B cell (primary cell): ENCODE results near the gene FAM200B. TPM values are rescaled to one million over a fixed set of nuclear protein-coding genes. Genes with fewer than 3 reads are reported as not detected.
"Not testable (repeated sequence)": the region's sequence is repeated elsewhere in the genome, so short reads cannot be mapped to it uniquely, and the experiment has no call there.

Experiments
- ATAC-seq: fragments of 200-7000 bp; cut with Tn5 transposase; one replicate; pipeline ENCODE4 v1.10.0; 2021; ENCODE audit warnings: low read depth, mild to moderate bottlenecking, moderate number of reproducible peaks, moderate library complexity
- CTCF ChIA-PET: fragments of 350-600 bp; sonication (Branson Sonifier 250); formaldehyde crosslinking; loops from one replicate; lab custom pipeline; 2021; ENCODE audit warnings: antibody characterized with exemption, inconsistent platforms; lab: Charles Lee
- POLR2A ChIA-PET: fragments of 350-600 bp; sonication (Branson Sonifier 250); formaldehyde crosslinking; loops from one replicate; lab custom pipeline; 2021; ENCODE audit warnings: antibody characterized with exemption; lab: Charles Lee
- DNase-seq: peaks from one replicate; pipeline ENCODE4 v3.0.0; 2013
- H2AFZ ChIP-seq: 2 replicates; pipeline ENCODE4 v1.6.1; 2012; ENCODE audit warnings: mild to moderate bottlenecking, low read depth, low read length; ENCODE audit not compliant: insufficient read depth, poor library complexity, severe bottlenecking
- H3K27ac ChIP-seq, 2 donors: 1 replicate in 1 of 2; 2 replicates in 1 of 2; pipeline ENCODE4 v1.5.1; 2012 to 2013; ENCODE audit warnings: low read length in 2 of 2, mild to moderate bottlenecking in 2 of 2, moderate library complexity in 1 of 2
- H3K27me3 ChIP-seq, 4 experiments: fragments of 200-600 bp in 1 of 4; sonication (generic) in 1 of 4; replicated peaks in 1 of 4; 1 replicate in 2 of 4; 2 replicates in 2 of 4; pipeline versions ENCODE4 v1.6.1 to v1.7.0; 2013 to 2016; ENCODE audit warnings: low read length in 3 of 4, mild to moderate bottlenecking in 2 of 4, mixed read lengths in 1 of 4, moderate library complexity in 1 of 4; ENCODE audit not compliant: insufficient read depth in 4 of 4, control insufficient read depth in 3 of 4; ENCODE audit errors: control extremely low read depth in 1 of 4
- H3K36me3 ChIP-seq, 2 experiments: replicated peaks in 1 of 2; 1 replicate in 1 of 2; 2 replicates in 1 of 2; pipeline versions ENCODE4 v1.6.1 to v1.7.1; 2013; ENCODE audit warnings: low read length in 1 of 2; ENCODE audit not compliant: insufficient read depth in 2 of 2, control insufficient read depth in 1 of 2; ENCODE audit errors: control extremely low read depth in 1 of 2, extremely low read depth in 1 of 2
- H3K4me1 ChIP-seq, 2 donors: fragments of 200-600 bp in 1 of 2; sonication (generic) in 1 of 2; 1 replicate in 1 of 2; 2 replicates in 1 of 2; pipeline versions ENCODE4 v1.5.1 to v1.6.1; 2013 to 2017; ENCODE audit warnings: low read length in 2 of 2; ENCODE audit not compliant: control insufficient read depth in 2 of 2, insufficient read depth in 2 of 2
- H3K4me2 ChIP-seq: replicated peaks from 2 replicates; pipeline ENCODE3; 2012; ENCODE audit warnings: mild to moderate bottlenecking, low read depth, low read length; ENCODE audit not compliant: poor library complexity, severe bottlenecking
- H3K4me3 ChIP-seq, 5 experiments: fragments of 200-600 bp in 1 of 5; sonication (generic) in 1 of 5; 1 replicate in 3 of 5; 2 replicates in 2 of 5; pipeline versions ENCODE4 v1.5.1 to v1.7.0; 2011 to 2016; ENCODE audit warnings: low read length in 4 of 5, mild to moderate bottlenecking in 4 of 5, low read depth in 2 of 5, control low read depth in 1 of 5, moderate library complexity in 1 of 5; ENCODE audit not compliant: insufficient read depth in 1 of 5; ENCODE audit errors: control extremely low read depth in 1 of 5, extremely low read depth in 1 of 5
- H3K79me2 ChIP-seq: fragments of 200-600 bp; sonication (generic); one replicate; pipeline ENCODE4 v1.6.0; 2016; ENCODE audit warnings: low read length; ENCODE audit not compliant: control insufficient read depth, insufficient read depth
- H3K9ac ChIP-seq: fragments of 200-600 bp; sonication (generic); 2 replicates; pipeline ENCODE4 v1.6.1; 2017; ENCODE audit warnings: mild to moderate bottlenecking, low read length, moderate library complexity
- H3K9me3 ChIP-seq, 3 donors: one replicate each; pipeline versions ENCODE4 v1.6.1 to v1.7.1; 2013; ENCODE audit warnings: low read length in 2 of 3; ENCODE audit not compliant: control insufficient read depth in 2 of 3, insufficient read depth in 1 of 3; ENCODE audit errors: control extremely low read depth in 1 of 3
- H4K20me1 ChIP-seq: 2 replicates; pipeline ENCODE4 v1.6.0; 2012; ENCODE audit warnings: mild to moderate bottlenecking, low read length; ENCODE audit not compliant: insufficient read depth, control insufficient read depth, poor library complexity, severe bottlenecking
- H3K27ac Mint-ChIP-seq: one replicate; pipeline ENCODE4 v1.8.0; 2021; ENCODE audit warnings: mixed read lengths
- H3K27me3 Mint-ChIP-seq: one replicate; pipeline ENCODE4 v1.8.0; 2021; ENCODE audit warnings: mixed read lengths
- H3K4me1 Mint-ChIP-seq: one replicate; pipeline ENCODE4 v1.8.0; 2021; ENCODE audit warnings: mixed read lengths
- H3K4me3 Mint-ChIP-seq: one replicate; pipeline ENCODE4 v1.8.0; 2021; ENCODE audit warnings: mixed read lengths
- H3K9me3 Mint-ChIP-seq: one replicate; pipeline ENCODE4 v1.8.0; 2022; ENCODE audit warnings: mixed read lengths; ENCODE audit not compliant: insufficient read depth
- CTCF ChIP-seq: fragments of 200-600 bp; IDR thresholded peaks from one replicate; pipeline ENCODE4 v1.8.0; 2022; ENCODE audit warnings: antibody characterized with exemption, mild to moderate bottlenecking
- EZH2 ChIP-seq: IDR thresholded peaks from 2 replicates; pipeline ENCODE4 v1.6.1; 2012; ENCODE audit warnings: borderline replicate concordance, low read depth, mild to moderate bottlenecking, moderate library complexity, low read length; ENCODE audit not compliant: insufficient read depth, poor library complexity, severe bottlenecking
- WGBS: methylation state at CpG from one replicate; pipeline ENCODE4 v1.1.5; 2013; ENCODE audit warnings: missing lambda C conversion rate; ENCODE audit not compliant: insufficient coverage; 5-methylcytosine and 5-hydroxymethylcytosine counted together
- intact Hi-C: fragments of 100-400 bp; cut with micrococcal nuclease; formaldehyde crosslinking; loops from one replicate; pipeline ENCODE4 v1.10.0; 2022
- polyA plus RNA-seq: library from polyadenylated mRNA; depleted of rRNA; stranded (reverse); fragments of >200 nt; gene quantifications from 2 replicates; pipeline ENCODE4 v1.2.3, GENCODE V29; 2012
- total RNA-seq, 2 donors: library from RNA; stranded (reverse); fragments of 120-200 nt in 1 of 2; gene quantifications; 1 replicate in 1 of 2; 2 replicates in 1 of 2; pipeline versions ENCODE4 v1.2.3 to v1.2.4, GENCODE V29; 2013 to 2022

The FAM200B gene
- total and polyA plus RNA-seq, 2 donors (not counting 1 experiment from before 2014, with no cell fraction given) = 10.3 to 12.1 TPM

- Histone ChIP-seq H3K4me1 (no peaks in the 10 kb centered on the region), H3K36me3 (no peaks in the 10 kb centered on the region), H3K27ac (no peak overlapping the region), H3K9ac (no peak overlapping the region), H3K4me3 (no peak overlapping the region), H3K4me2 (no peak overlapping the region), H4K20me1 (no peaks in the 10 kb centered on the region), H3K27me3 (no peaks in the 10 kb centered on the region), H2AFZ (no peak overlapping the region), H3K79me2 (no peaks in the 10 kb centered on the region), H3K9me3 (no peaks in the 10 kb centered on the region)
- 84% methylated on average over 2 of the region's 4 CpGs for WGBS
- Mint-ChIP-seq H3K9me3 (no peaks in the 10 kb centered on the region), H3K4me1 (no peaks in the 10 kb centered on the region), H3K27ac (no peak overlapping the region), H3K4me3 (no peak overlapping the region), H3K27me3 (peaks cover 3% of the 10 kb centered on the region)
- TF ChIP-seq EZH2 = no peak
- no peak for TF ChIP-seq CTCF
- ChIA-PET CTCF (no interaction called here), POLR2A (no interaction called here)
- ATAC-seq = no peak
- no peak for DNase-seq
- intact Hi-C loops = no loop called here
Observed at GRCh38 chr4:15725608-15726007, 44.0 kb downstream of the FAM200B start.

GRCh38 chr4:15729910-15730533 lies 48.4 kb downstream of the FAM200B start:
- ATAC-seq (peak; percentile 47), DNase-seq (peak; percentile 62)
- Mint-ChIP-seq H3K27ac (no peak overlapping the region), H3K4me3 (no peak overlapping the region), H3K27me3 (peaks cover 7% of the 10 kb centered on the region), H3K4me1 (no peaks in the 10 kb centered on the region), H3K9me3 (no peaks in the 10 kb centered on the region)
- Histone ChIP-seq H3K4me3 (no peak overlapping the region), H3K9ac (no peak overlapping the region), H3K4me2 (no peak overlapping the region), H4K20me1 (no peaks in the 10 kb centered on the region), H3K4me1 (no peaks in the 10 kb centered on the region), H3K27ac (no peak overlapping the region), H3K79me2 (no peaks in the 10 kb centered on the region), H3K36me3 (no peaks in the 10 kb centered on the region), H3K27me3 (no peaks in the 10 kb centered on the region), H2AFZ (no peak overlapping the region), H3K9me3 (peaks cover 0 to 3% (median 0%) of the 10 kb centered on the region in 3 donors)
- TF ChIP-seq CTCF (peak; percentile 99), EZH2 (no peak)
- CTCF ChIA-PET = interaction anchor here (0.9 to 3.5 kb wide), 9 partner anchors 18 to 272 kb away, joined by 3 to 17 read pairs (median 5); no protein-coding TSS in a partner anchor
- intact Hi-C loops = loop anchor here (1.0 to 2.0 kb wide), 3 partner anchors 49 to 226 kb away; partner anchors contain the start of gene FAM200B
- POLR2A ChIA-PET = no interaction called here
- WGBS = no CpG with 5 or more reads among the region's 3 CpGs

- H3K79me2 ChIP-seq, H2AFZ ChIP-seq, H3K4me1 Mint-ChIP-seq, H3K4me2 ChIP-seq, ATAC-seq, H3K4me3 ChIP-seq, DNase-seq, H3K4me3 Mint-ChIP-seq, H3K9me3 ChIP-seq, POLR2A ChIA-PET, H3K9me3 Mint-ChIP-seq, H3K9ac ChIP-seq, H3K27ac Mint-ChIP-seq, H3K36me3 ChIP-seq, H3K27ac ChIP-seq, H4K20me1 ChIP-seq, H3K27me3 ChIP-seq, H3K27me3 Mint-ChIP-seq, intact Hi-C loops: not testable (repeated sequence)
- 56% methylated on average over 3 of the region's 5 CpGs for WGBS
- CTCF ChIA-PET = interaction anchor here (1.2 to 3.5 kb wide), 3 partner anchors 14 to 264 kb away, joined by 3 to 17 read pairs (median 4); no protein-coding TSS in a partner anchor
- H3K4me1 ChIP-seq = peaks cover 0 to 12% of the 10 kb centered on the region in 2 donors
Observed at GRCh38 chr4:15733061-15733460, 51.4 kb downstream of the FAM200B start.
